Loucy (cell line): ENCODE data around the gene LINC01488.

ENCODE experiments used
- CTCF ChIP-seq: fragments of 200-600 bp; sonication (generic); conservative IDR thresholded peaks from 2 replicates; pipeline ENCODE4 v1.5.1; 2014; ENCODE audit warnings: mild to moderate bottlenecking, antibody characterized with exemption, low read length
- EZH2phosphoT487 ChIP-seq: fragments of 200-600 bp; IDR thresholded peaks from 2 replicates; pipeline ENCODE4 v1.6.1; 2018; ENCODE audit warnings: antibody characterized with exemption, mild to moderate bottlenecking, moderate library complexity, borderline replicate concordance

DNA sequence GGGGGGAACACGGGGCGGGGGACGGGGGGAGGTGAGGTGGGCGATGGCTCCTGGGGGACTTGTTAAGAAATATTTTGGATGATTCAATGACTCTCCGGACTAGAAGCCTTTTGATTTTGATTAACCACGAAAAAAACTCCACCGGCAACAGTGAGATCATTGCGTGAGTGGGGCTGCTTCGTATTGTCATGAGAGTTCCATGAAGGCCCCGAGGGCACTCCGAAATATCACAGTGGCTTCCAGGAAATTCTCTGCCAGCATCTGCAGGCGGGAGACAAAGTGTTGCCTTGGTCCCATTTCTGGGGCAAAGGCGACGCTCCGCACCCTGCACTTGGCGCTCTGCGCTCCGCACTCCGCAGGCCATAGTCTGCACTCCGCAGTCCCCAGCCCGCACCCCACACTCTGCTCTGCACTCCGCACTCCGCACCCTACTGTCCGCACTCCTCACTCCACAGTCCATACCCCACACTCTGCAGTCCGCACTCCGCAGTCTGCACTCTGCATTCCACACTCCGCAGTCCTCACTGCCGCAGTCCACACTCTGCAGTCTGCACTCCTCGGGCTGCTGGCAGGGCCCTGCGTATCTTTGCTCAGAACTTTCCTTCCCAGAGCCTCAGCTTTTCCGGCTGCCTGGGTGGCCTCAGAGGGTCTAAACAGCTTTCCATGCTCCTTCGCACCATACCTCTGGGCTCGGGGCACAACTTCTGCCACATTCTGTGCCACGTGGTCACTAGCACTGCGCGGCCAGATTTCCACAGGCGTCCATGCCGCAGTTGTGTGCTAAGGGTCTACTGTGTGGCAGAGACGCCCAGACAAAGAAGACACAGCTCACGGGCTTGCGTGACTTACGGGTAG lies 61.1 kb downstream of the LINC01488 start:
- TF ChIP-seq CTCF (no peak), EZH2phosphoT487 (no peak)
